ENCODE data around the gene RGR.

DNA sequence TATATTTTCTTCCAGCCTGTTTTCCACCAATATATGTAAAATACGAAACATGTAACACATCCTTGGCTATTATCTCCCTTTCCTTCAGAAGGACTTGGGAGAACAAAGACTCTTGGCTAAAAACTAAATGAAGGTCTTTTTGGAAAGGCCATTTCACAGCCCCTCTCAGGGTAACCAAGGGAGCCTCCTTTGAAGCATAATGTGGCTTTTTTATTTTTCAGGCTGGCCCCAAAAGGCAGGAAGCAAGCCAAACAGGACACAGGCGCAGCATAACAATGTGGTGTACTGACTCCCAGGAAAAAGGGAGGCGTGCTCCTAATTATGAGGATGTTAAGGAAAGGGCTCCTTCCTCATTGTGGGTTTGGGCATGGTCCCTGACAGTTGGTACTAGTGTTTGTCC is 53.2 kb downstream of the RGR start:
- TF ChIP-seq EGR1 (IDR thresholded peaks at IDR 0.05) (no peak), TEAD4 (IDR thresholded peaks at IDR 0.05) (no peak), ZBTB7A (IDR thresholded peaks at IDR 0.05; ENCODE audit: low read depth) (no peak)
